Measurements from ENCODE around the gene MYL12B.
"Not testable (repeated sequence)": the region's sequence is repeated elsewhere in the genome, so short reads cannot be mapped to it uniquely, and the experiment has no call there.

Gene MYL12B

DNA sequence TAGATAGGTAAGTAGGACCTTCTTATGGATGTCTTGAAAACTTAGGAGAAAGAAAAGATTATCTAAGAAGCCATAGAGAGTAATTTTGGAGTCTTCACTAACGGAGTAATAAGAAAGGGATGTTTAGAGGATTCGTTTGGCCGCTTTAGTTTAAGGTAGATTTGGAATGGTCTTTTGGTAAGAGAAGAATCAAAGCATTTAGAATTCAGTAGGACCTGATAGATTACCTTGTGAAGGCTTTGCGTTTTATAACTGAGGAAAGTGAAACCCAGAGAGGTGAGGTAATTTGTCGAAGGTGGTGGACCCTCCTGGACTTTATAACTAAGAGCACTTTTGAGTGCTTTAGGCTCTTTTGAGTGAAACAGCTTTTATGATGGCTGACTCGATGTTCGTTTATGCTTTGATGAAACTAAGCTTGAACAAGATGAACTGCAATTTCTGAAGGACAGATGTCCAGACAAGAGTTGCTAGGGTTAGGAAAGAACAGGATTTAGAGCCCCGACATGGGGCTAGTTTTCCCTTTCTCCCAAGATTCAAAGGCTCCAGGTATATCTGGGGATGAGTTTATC is 1.3 kb downstream of the MYL12B start:
- DNase-seq: no peak

GRCh38 chr18:3264362-3264761 is 2.4 kb downstream of the MYL12B start:
- no peak for DNase-seq

DNA sequence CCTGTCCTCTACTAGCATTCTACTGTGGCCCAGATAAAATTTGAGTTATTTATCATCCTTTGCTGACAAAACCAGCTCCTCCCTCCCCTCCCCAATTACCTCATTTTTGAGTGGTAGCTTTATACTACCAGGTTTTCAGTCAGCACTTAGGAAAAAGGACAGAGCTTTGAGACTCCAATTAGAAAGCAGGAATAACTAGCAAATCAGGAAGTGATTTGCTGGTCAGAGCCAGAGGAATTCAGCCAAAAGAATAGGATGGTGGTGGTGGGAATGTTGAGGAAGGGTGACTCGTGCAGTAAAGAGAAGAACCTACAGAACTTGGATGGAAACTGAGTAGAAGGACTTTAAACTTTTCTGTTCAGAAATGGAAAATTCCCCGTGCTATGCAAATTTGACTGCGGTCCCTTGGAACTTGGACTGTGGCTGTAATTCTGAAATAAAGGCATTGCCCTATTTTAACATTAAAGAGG is 3.7 kb downstream of the MYL12B start:
- no peak for DNase-seq

DNA sequence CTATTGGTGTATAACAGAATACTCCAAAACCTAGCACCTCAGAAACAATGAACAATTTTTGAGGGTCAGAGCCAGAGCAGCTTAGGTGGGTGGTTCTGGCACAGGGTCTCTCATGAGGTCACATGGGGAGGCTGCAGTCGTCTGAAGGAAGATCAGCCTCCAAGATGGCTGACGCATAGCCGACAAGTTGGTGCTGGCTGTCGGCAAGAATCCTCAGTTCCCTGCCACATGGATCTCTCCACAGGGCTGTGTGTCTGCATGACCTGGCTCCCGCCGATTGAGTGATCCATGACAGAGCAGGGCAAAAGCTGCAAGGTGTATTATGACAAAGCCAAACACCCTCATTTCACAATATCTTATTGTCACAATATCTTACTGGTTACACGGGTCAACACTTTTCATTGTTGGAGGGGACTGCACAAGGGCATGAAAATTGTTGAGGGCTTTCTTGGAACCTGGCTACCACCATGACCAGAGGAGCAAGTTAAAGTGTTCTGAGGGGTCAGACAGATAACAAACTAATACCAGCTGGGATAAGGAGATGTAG is 4.2 kb downstream of the MYL12B start:
- no peak for DNase-seq

- no peak for DNase-seq
Measured at GRCh38 chr18:3268306-3268705, 6.4 kb downstream of the MYL12B start.

GRCh38 chr18:3269241-3269913 is 7.4 kb downstream of the MYL12B start:
- no peak for DNase-seq

GRCh38 chr18:3269914-3270299 is 8.0 kb downstream of the MYL12B start:
- no peak for DNase-seq

DNA sequence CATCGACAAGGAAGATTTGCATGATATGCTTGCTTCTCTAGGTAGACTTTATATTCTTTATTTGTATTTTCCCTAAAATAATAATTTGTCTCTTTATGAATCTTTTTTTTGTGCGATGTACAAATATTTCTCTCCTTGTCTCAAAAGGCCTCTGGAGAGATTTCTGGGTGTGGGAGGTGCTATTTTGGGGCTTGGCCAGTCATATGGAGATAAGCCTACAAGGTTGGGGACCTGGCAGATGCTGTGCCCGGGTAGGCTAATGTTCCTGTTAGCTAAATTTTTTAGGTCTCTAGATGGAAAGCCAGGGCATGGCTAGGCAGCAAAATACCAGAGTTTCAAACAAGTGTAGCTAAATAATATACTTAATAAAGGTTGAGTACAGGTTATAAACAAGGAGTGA is 11.1 kb downstream of the MYL12B start:
- no peak for DNase-seq

GRCh38 chr18:3277643-3278213 is 15.8 kb downstream of the MYL12B start:
- not testable (repeated sequence) for DNase-seq

DNA sequence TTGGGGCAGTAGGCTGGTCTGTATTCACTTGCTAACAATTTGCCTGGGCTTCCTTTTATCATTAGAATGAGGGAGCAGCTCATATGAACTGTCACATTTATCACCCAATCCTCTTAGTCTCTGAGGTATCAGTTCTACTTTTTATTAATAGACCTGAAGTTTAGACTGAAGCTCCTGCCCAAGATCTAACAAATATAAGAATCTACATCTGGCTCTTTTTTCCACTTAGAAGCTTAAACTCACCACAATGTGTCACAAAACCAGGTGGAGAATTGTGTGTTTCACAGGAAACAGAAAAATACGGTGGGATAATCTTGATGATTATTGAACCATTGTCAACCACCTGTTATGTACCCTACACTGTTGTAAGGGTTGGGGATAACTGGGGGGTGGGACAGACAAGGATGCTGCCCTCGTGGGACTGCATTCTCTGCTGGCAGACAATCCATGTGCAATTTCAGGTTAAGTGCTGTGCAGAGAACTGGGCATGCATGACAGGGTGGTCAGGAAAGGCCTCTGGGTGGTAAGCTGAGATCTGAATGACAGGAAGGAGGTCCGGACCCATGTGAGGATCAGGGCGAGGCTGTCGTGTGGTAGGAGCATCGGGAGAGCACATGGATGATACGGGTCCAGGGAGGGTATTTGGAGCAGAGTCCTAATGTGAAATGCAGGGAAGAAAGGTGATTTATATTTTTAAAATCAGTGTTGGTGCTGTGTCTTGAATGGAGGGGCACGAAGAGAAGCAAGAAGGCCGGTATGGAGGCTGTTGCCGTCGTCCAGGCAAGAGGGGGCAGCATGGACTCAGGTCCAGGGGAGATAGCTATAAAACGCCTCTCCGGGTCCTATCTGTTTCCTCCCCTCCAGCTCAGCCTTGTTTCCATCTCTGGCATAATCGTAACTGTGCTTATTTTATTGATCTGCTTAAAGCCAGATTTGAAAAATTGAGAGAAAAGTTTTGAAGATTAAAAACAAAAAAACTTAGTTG is 17.6 kb downstream of the MYL12B start:
- DNase-seq: no peak

GRCh38 chr18:3281456-3282400 is 19.8 kb downstream of the MYL12B start:
- DNase-seq: peak; percentile 79

DNA sequence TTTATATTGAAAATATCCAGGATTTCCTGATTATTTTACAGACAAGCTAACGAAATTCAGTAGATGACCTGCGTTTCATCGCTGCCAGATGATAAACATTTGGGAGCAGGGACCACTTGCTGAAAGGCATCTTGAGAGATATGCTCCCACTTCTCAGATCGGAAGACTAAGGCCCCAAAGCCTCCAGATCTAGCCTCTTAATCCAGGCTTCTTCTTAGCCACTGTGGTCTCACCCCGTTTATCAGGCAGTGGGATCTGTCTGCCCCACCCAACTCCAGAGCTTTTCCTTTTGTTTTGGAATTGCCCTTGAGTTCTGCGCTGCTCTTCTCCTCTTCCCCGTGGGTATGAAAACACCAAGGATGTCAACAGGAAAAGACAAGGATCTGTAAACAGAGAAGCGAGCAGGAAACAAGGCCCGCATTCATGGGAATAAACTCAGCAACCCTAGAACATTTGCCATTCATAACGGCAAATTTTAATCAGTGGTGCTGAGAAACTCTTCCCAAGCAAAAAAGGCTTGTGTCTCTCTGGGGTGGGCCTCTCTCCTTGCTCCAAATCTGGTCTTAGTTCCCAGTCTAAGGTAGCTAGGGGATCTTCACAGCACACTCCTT is 21.4 kb downstream of the MYL12B start:
- no peak for DNase-seq

GRCh38 chr18:3283908-3284307 is 22.0 kb downstream of the MYL12B start:
- no peak for DNase-seq

DNA sequence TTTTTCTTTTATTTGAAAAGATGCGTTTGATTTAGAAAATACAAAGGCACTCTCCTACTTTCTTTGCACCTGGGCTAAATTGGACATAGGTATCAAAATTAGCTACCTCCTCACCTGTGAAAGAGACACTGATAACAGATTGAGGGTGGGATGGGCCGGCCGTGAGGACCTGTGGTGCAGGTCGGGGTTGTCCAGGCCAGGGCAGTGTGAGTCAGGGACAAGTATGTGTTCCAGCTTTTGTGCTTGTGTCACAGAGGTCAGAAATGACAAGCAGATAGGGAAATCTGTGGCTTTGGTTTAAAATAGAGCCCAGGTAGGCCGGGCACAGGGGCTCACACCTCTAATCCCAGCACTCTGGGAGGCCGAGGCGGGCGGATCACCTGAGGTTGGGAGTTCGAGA is 22.6 kb downstream of the MYL12B start:
- no peak for DNase-seq

- no peak for DNase-seq
Measured at GRCh38 chr18:3286159-3286558, 24.2 kb downstream of the MYL12B start.

DNA sequence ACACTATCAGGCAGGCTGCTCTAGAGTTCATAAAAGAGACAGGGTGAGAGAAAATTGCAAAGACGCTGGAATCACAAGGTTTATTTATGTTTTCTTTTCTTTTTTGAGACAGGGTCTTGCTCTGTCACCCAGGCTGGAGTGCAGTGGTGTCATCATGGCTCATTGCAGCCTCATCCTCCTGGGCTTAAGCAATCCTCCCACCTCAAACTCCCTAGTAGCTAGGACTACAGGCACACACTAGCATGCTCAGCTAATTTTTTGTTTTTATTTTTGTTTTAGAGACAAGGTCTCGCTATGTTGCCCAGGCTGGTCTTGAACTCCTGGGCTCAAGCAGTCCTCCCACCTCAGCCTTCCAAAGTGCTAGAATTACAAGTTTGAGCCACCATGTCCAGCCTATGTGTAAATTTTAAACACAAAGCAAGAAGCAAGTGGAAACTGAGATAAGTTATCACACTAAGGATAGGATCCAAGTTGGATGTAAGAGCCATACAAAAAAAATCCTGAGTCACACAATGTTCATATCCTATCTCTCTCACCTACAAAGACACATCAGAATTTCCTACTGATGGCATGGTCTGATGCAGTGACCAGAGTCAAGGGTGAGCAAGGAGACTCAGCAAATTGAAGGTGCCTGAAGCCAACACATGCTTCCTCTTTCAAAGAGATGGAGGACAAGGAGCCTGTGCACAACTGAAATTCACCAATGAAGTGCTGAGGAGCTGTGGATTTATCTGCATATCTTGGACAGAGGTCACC is 31.4 kb downstream of the MYL12B start:
- DNase-seq: no peak

GRCh38 chr18:3294435-3295080 is 32.6 kb downstream of the MYL12B start:
- DNase-seq: peak; percentile 10

- DNase-seq: peak; percentile 84
Measured at GRCh38 chr18:3297025-3297984, 35.4 kb downstream of the MYL12B start.

GRCh38 chr18:3304832-3305231 is 42.9 kb downstream of the MYL12B start:
- DNase-seq: no peak

Data from NCI-H345 (cell line).